CD4-positive, alpha-beta T cell treated with Interleukin-1 beta for 1 hour (primary cell): ENCODE data around the gene ZNF407.

Experiments used
- DNase-seq, 2 donors: peaks; one replicate each; pipeline ENCODE4 v3.0.0-alpha.2; 2020 to 2022

The ZNF407 gene

DNA sequence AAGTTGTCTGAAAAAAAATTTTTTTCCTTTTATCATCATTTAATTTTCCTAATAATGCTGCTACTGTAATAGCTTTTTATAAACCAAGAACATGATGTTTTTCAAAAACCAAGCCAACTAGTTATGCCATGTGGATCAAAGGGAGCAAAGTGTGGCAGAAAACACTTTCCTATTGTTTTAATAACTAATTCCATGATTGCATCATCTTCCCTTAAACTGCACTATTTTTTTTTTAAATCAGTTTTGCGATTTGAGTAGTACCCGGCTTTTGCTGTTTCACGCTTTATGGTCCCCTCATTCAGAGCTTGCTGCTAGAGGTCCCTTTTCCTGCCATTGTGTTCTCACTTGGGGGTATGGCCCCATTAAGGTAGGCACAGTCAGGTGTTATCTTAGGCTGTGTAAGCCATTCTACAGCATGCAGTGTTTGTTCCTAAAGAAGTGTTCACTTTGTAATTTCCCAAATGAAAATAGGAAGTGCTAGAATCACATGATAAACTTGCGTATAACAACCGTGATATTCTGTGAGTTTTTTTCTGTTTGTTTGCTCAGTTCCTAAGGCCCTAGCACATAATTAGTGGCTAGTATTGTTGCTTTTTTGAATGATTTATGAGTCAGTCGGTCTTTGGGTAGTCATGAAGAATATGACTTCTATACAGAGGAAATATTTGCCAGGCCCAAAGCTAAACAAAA is 385.4 kb downstream of the ZNF407 start:
- no peak for DNase-seq

DNA sequence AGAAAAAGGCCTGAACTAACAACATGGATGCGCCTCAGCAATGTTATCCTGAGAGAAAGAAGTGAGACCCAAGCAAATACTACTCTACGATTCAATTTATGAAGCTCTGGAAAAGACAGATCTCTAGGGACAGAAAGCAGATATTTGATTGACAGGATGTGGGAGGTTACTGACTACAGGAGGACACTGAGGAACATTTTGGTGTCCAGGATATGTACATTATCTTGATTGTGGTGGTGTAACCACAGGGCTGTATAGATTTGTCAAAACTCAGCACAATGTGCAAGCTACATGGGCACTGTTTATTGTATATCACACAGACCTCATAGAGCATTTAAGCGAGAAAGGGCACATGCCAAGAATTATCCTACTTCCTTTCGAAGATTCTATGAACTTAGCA is 391.5 kb downstream of the ZNF407 start:
- DNase-seq: no peak

DNA sequence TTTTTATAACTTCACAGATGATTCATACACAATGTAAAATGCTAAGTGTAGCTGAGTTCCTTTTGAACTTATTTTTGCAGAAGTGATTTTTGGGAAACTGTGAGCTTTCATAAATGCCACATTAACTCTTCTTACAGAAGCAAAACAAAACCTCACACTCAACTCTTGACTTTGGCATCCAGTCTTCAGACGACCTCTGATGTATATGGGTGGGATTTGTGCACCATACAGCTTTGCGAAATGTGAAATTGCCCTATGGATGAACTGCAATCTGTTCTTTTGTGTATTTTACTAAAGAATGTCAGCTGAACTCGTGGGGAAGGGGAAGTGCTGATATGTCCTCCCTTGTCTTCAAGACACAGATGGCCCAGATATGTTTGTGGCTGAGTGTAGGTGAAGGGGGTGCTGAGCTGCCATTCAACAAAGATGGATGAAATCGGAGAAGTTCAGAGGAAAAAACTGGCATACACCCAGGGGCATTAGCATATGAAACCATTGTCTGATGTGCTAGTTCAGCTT is 393.0 kb downstream of the ZNF407 start:
- peak in 1 of 2 donors; percentile 4 for DNase-seq

DNA sequence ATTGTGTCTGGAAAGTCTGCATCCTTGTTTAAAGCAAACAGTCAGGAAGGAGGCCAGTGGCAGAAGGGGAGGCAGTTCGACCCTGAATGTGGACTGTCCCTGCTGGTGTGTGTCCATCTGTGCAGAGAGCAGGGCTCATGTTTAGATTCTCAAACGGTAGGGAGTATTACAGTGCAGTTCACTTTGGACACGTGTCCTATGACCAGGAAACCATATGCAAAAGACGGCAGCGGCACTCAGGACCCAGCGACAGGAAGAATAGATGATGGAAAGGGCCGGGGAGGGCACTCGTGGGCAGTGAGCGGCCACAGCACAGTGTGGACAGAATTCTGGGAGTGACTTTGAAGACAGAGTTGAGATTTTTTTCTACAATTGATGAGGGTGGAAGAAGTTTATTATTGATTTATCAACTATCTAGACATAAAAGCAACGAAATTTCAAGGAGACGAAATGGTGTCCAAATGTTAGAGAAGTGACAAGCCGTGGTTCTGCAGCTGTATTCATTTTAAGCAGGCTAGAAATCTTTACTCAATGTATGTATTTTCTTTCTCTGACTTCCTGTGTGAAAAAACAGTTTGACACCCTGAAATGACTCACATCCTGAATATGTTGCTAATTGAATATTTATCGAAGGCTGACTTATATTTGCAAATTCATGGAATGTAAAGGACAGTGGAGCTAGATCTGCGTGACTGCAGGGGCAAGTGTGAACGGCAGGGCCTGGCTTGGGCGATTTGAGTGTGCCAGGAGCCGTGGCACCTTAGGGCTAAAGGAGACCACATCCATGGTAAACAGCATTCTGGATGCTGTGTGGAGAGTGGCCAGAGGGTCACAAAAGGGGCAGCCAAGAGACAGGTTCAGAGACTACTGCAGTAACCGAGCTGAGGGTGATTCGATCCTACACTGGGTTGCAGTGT is 397.1 kb downstream of the ZNF407 start:
- peak; percentile 23 to 46 for DNase-seq

DNA sequence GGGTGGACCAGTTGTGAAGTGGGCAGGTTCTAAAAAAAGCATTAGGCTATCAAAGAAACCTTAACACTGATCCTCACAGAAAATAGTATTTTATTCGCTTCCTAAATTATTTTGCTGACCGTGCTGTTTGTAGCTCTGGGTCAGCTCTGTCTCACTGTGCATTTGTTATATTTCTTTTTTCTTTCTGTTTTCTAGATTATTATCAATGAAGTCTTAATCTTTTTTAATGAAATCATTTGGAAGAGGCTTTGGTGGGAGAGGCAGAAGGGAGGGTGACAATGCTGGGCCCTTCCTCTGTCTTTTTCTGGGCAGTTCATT is 397.7 kb downstream of the ZNF407 start:
- no peak for DNase-seq

- DNase-seq: peak in 1 of 2 donors; percentile 27
Observed at GRCh38 chr18:74996055-74996454, 398.4 kb downstream of the ZNF407 start.

GRCh38 chr18:74996996-74997395 is 399.3 kb downstream of the ZNF407 start:
- no peak for DNase-seq

DNA sequence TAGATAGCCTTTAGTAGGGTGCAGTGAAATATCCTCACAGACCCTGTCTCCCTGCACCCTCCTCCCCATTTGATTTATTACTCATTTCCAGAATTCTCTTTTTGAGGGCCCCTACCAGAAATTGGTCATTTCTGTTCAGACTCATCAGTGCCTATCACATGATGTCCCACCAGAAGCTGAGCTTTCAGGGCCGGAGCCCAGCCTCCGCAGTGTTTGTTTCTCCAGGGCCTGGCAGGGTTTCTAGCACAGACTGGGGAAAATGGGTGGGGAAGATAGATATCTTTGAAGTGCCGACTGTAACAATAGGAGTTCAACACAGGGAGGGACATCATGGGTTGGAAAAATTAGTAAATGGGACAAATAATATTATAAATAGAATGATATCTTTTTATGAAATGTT is 403.2 kb downstream of the ZNF407 start:
- DNase-seq: no peak

GRCh38 chr18:75003039-75003438 is 405.4 kb downstream of the ZNF407 start:
- DNase-seq: no peak

GRCh38 chr18:75003764-75004690 is 406.4 kb downstream of the ZNF407 start:
- no peak for DNase-seq

GRCh38 chr18:75005626-75006025 is 408.0 kb downstream of the ZNF407 start:
- no peak for DNase-seq

DNA sequence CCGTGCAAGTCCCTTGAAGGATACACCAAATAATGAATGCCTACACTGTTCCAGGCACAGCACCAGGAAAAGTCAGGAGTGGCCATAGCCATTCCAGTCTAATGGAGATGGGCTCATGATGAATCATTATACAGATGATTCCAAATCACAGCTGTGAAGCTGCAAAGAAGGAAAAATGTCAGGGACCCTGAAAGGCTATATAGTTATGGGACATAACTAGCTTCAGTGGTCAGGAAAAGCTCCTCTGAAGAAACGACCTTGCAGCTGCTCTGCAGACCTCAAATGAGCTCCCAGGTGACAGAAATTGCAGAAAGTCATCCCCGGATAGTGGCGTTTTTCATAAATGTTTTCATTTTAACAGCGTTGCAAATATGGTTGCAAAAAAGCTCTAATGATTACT is 410.5 kb downstream of the ZNF407 start:
- DNase-seq: no peak

- no peak for DNase-seq
Observed at GRCh38 chr18:75009296-75009695, 411.6 kb downstream of the ZNF407 start.

GRCh38 chr18:75009878-75010277 is 412.2 kb downstream of the ZNF407 start:
- DNase-seq: no peak

- no peak for DNase-seq
Observed at GRCh38 chr18:75010278-75010677, 412.6 kb downstream of the ZNF407 start.

DNA sequence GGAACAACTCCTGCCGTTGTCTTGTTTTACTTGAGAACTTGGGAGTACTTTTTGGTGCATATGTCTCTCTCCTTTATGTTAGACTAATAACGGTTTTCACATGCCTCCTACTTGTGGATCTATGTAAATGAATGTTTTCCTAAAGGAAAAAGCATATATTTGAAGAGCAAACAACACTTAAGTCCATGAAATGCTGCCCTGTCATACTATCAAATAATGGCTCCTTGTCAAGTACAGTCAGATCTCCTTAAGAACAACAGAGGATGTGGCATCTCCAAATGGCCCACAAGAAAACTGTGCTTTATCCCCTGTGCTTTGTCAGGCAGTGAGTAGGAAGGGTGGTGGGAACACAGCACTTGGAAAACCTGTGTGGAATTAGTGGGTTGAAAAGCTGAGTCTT is 413.0 kb downstream of the ZNF407 start:
- no peak for DNase-seq

DNA sequence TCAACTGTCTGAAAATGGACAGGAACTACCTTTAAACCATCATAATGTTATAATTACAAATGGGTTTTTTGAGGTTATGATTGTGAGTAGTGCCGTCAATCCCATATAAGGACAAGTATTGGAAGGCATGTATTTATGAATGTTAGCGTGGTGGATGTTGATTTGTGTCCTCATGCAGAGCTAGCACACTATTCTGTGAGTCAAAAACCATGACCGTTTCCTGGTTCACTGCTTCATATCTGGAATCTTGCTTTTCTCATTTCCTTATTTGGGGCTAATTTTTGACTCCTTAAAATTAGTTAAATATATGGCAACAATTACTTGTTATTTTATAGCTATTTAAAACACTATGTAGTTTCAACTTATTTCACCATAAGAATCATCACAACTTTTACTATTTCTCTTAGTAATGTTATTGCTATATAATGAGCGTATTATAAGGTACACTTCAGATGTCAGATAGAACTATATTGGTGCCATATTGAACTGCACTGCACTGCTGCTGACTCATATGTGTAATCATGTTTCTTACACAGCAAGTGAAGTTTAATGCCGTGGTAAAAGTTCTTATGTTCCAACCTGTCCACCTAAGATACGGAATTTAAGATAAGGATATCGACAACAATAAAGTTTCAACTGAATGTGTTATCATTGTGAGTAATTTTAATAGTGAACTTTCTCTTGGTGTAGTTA is 418.5 kb downstream of the ZNF407 start:
- DNase-seq: no peak

DNA sequence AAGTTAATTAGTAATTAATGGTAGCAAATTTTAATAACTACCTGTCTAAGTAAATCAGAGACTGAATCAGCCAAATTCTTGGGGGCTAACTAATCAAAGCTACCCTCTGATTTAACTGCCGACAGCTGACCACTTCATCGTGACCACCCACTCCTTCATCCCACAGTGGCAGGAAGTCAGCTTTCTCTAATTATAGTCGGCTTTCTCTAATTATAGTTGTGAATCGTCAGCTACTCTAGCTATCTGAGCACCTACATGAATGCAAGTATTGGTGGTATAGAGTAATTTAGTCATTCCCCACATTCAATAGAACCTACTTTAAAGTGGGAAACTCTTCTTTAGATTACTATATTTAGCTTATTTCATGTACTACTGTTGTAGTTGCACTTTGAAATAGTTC is 425.8 kb downstream of the ZNF407 start:
- DNase-seq: no peak

DNA sequence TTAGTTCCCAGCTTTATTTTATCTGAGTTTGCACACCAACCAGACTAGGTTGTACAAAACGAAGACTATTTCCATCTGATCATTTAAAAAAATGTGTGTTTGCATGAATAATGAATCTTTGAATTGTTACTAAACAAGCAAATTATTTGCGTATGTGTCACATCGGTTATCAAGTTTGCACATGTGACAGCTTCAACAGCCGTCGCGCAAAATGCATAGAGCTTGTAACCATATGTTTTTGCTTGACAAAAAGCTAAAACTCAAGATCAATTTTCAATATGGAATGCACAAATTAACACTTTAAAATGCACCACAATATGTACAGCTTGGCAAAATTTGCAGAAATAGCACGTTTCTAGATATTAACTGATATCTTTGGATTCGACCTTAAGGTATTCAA is 427.2 kb downstream of the ZNF407 start:
- DNase-seq: no peak

GRCh38 chr18:75025573-75025972 is 427.9 kb downstream of the ZNF407 start:
- DNase-seq: no peak

DNA sequence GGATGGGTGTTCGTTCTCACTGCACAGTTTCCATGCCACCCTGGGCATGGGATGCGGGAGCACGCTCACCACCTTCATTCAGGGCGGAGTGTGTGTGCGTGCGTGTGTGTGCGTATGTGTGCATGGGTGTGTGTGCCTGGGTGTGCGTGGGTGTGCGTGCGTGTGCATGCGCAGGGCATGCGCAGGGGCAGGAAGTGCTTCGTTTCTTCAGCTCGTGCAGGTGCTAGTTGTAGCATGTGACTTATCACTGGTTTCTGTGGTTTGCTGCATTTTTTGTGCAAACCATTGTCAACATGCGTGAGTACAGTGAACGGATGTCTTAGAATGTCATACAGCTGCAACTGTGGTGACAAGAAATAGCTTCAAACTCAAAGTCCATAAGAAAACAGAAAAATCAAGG is 431.8 kb downstream of the ZNF407 start:
- DNase-seq: peak; percentile 13 to 18

DNA sequence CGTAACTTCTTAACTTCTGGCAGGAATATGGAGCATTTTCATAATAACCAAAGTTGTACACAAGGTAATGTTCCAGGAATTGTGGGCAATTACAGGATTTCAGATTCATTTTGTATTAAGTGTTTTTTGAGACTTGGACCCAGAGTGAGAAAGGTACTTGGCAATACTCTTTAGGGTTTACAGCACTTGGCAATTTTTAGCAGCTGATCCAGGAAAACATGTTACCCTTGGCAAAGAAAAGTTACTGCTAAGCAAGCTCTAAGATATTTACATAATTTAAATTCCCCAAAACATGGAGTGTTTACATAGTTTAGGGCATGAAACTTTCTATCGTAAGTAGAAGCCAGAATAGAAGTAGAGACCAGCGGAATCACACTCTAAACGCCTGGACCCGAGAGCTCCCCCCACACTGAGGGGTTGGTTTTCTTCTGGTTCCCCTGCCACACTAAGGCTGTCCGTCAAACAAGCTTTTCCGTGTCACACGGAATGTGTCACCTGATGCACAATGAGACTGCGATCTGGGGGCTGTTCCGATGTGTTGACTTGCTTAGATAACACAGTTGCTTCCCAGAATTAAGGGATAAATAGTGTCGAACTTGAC is 434.1 kb downstream of the ZNF407 start:
- DNase-seq: no peak
